HepG2 (cell line): Measurements from ENCODE around the gene SOCS1. TPM values are rescaled to one million over a fixed set of nuclear protein-coding genes. Genes with fewer than 3 reads are reported as not detected.

Source experiments
- AKAP8 ChIP-seq: sonication (generic); formaldehyde crosslinking; IDR thresholded peaks from 2 replicates; pipeline ENCODE4 v1.5.1; 2020; ENCODE audit warnings: mild to moderate bottlenecking, missing genetic modification reagents
- ATAD3A ChIP-seq: sonication (generic); formaldehyde crosslinking; IDR thresholded peaks from 2 replicates; pipeline ENCODE4 v1.4.0; 2020; ENCODE audit warnings: missing genetic modification reagents
- BRCA1 ChIP-seq: sonication (generic); formaldehyde crosslinking; IDR thresholded peaks from 2 replicates; pipeline ENCODE4 v1.4.0; 2020; ENCODE audit warnings: missing genetic modification reagents
- CENPBD1 ChIP-seq: sonication (generic); formaldehyde crosslinking; IDR thresholded peaks from 2 replicates; pipeline ENCODE4 v1.8.0; 2022; ENCODE audit warnings: missing genetic modification reagents, low read depth, mild to moderate bottlenecking, borderline replicate concordance
- FOXA1 ChIP-seq, 2 experiments: fragments of 450-650 bp in 1 of 2; sonication (generic) in 1 of 2; formaldehyde crosslinking in 1 of 2; IDR thresholded peaks; 2 replicates each; pipeline versions ENCODE4 v1.4.0 to v1.6.1; 2016 to 2020; ENCODE audit warnings: missing genetic modification reagents in 1 of 2
- GZF1 ChIP-seq: sonication (generic); formaldehyde crosslinking; IDR thresholded peaks from 2 replicates; pipeline ENCODE4 v1.5.1; 2020; ENCODE audit warnings: mild to moderate bottlenecking, missing genetic modification reagents
- HNRNPK ChIP-seq: fragments of 200-400 bp; formaldehyde crosslinking; IDR thresholded peaks from 2 replicates; pipeline ENCODE4 v1.6.1; 2018; ENCODE audit warnings: low read length, low read depth, moderate library complexity, mild to moderate bottlenecking; ENCODE audit not compliant: poor library complexity, severe bottlenecking
- NONO ChIP-seq, 2 experiments: fragments of 450-650 bp in 1 of 2; sonication (generic) in 1 of 2; formaldehyde crosslinking in 1 of 2; IDR thresholded peaks in 1 of 2; conservative IDR thresholded peaks in 1 of 2; 2 replicates each; pipeline versions ENCODE4 v1.6.1 to v1.8.0; 2017 to 2022; ENCODE audit warnings: mild to moderate bottlenecking in 1 of 2, missing genetic modification reagents in 1 of 2, moderate library complexity in 1 of 2
- PHF21A ChIP-seq: sonication (generic); formaldehyde crosslinking; IDR thresholded peaks from 2 replicates; pipeline ENCODE4 v1.5.0; 2020; ENCODE audit warnings: mild to moderate bottlenecking, missing genetic modification reagents
- SRSF1 ChIP-seq: fragments of 200-400 bp; formaldehyde crosslinking; optimal IDR thresholded peaks from 2 replicates; pipeline ENCODE3; 2017; ENCODE audit warnings: mild to moderate bottlenecking, low read depth, low read length, moderate library complexity
- TOPORS ChIP-seq: sonication (generic); formaldehyde crosslinking; IDR thresholded peaks from 2 replicates; pipeline ENCODE4 v1.8.0; 2023; ENCODE audit warnings: mild to moderate bottlenecking, missing genetic modification reagents
- ZFP36L2 ChIP-seq: sonication (generic); formaldehyde crosslinking; IDR thresholded peaks from 2 replicates; pipeline ENCODE4 v1.4.0; 2020; ENCODE audit warnings: missing genetic modification reagents
- ZNF318 ChIP-seq: sonication (generic); formaldehyde crosslinking; IDR thresholded peaks from 2 replicates; pipeline ENCODE4 v1.4.0; 2020; ENCODE audit warnings: mild to moderate bottlenecking, missing genetic modification reagents
- ZNF512B ChIP-seq: sonication (generic); formaldehyde crosslinking; IDR thresholded peaks from 2 replicates; pipeline ENCODE4 v1.5.1; 2020; ENCODE audit warnings: missing genetic modification reagents, mild to moderate bottlenecking, borderline replicate concordance
- ZNF703 ChIP-seq: sonication (generic); formaldehyde crosslinking; IDR thresholded peaks from 2 replicates; pipeline ENCODE4 v1.5.1; 2020; ENCODE audit warnings: missing genetic modification reagents, mild to moderate bottlenecking, moderate library complexity, borderline replicate concordance
- ZNF776 ChIP-seq: sonication (generic); formaldehyde crosslinking; IDR thresholded peaks from 2 replicates; pipeline ENCODE4 v1.4.0; 2020; ENCODE audit warnings: mild to moderate bottlenecking, missing genetic modification reagents
- polyA plus RNA-seq, 8 experiments: library from polyadenylated mRNA; depleted of rRNA in 3 of 8; stranded (reverse) in 7 of 8; unstranded in 1 of 8; fragments of >200 nt; fragmentation: Illumina TruSeq in 4 of 8; extraction: Trizol in 4 of 8; gene quantifications; 2 replicates each; pipeline versions ENCODE4 v1.2.1 to v1.2.3, GENCODE V29; 2011 to 2016; ENCODE audit warnings: low read depth in 4 of 8, missing spikeins in 1 of 8, mixed read lengths in 1 of 8; ENCODE audit not compliant: insufficient read depth in 1 of 8
- total RNA-seq, 5 experiments: library from RNA; depleted of rRNA; stranded (reverse); fragments of >200 nt; fragmentation: Illumina TruSeq; extraction: Trizol; gene quantifications; 2 replicates each; pipeline ENCODE4 v1.2.3, GENCODE V29; 2016; ENCODE audit warnings: low read depth in 1 of 5

The SOCS1 gene
- total and polyA plus RNA-seq, 2 of the 13 experiments (the other 11 are each of a cell fraction or from before 2014, with no cell fraction given) = 5.3 to 6.3 TPM

GRCh38 chr16:11254913-11255736 is 879 bp downstream of the SOCS1 start (continued):
- TF ChIP-seq ZNF318 (CRISPR knock-in tag) = no peak
- TF ChIP-seq TOPORS (CRISPR knock-in tag) = 0 out of 2 replicates have a peak, but pooled peaks have one; percentile 1
- TF ChIP-seq ZNF512B (CRISPR knock-in tag) = 0 out of 2 replicates have a peak, but pooled peaks have one; percentile 6
- peak; percentile 15; the same call in 1 of the 2 replicates for TF ChIP-seq BRCA1 (CRISPR knock-in tag)
- no peak for TF ChIP-seq ZFP36L2 (CRISPR knock-in tag)
- 0 out of 2 replicates have a peak, but pooled peaks have one; percentile 2 for TF ChIP-seq ZNF703 (CRISPR knock-in tag)
- TF ChIP-seq NONO (IDR thresholded peaks at IDR 0.05) = no peak
- TF ChIP-seq NONO (CRISPR knock-in tag; conservative IDR thresholded peaks at IDR 0.05) = 0 out of 2 replicates have a peak, but pooled peaks have one; percentile 17
- no peak for TF ChIP-seq HNRNPK
- no peak for TF ChIP-seq CENPBD1 (CRISPR knock-in tag)
- no peak for TF ChIP-seq PHF21A (CRISPR knock-in tag)
- no peak for TF ChIP-seq GZF1 (CRISPR knock-in tag)
- peak; percentile 74 for TF ChIP-seq SRSF1
- TF ChIP-seq FOXA1 (IDR thresholded peaks at IDR 0.05) = no peak
- TF ChIP-seq FOXA1 (CRISPR knock-in tag; IDR thresholded peaks at IDR 0.05) = no peak
- TF ChIP-seq ATAD3A = no peak
- TF ChIP-seq ZNF776 (CRISPR knock-in tag) = 0 out of 2 replicates have a peak, but pooled peaks have one; percentile 49
- TF ChIP-seq AKAP8 (CRISPR knock-in tag) = peak; percentile 2; the same call in 1 of the 2 replicates
